ENCODE results near the gene KCNN1.

The KCNN1 gene

GRCh38 chr19:17938092-17938845 lies 28.6 kb upstream of the KCNN1 start:
- Histone ChIP-seq H3K9me3 (ENCODE audit: severe bottlenecking) (no peaks in the 10 kb centered on the region), H3K4me3 (ENCODE audit: low read depth, low read length) (no peak overlapping the region), H3K27me3 (ENCODE audit: insufficient read depth, low read depth, severe bottlenecking) (no peaks in the 10 kb centered on the region), H3K27ac (no peak overlapping the region), H3K36me3 (peaks cover 31% of the 10 kb centered on the region)
- peak; percentile 96 for TF ChIP-seq CTCF (IDR thresholded peaks at IDR 0.05; ENCODE audit: low read depth, low read length)
- peak; percentile 78 for DNase-seq

GRCh38 chr19:17942181-17942580 lies 24.7 kb upstream of the KCNN1 start:
- H3K36me3 ChIP-seq: peaks cover 37% of the 10 kb centered on the region
- no peak for TF ChIP-seq CTCF (IDR thresholded peaks at IDR 0.05; ENCODE audit: low read depth, low read length)
- H3K27me3 ChIP-seq (ENCODE audit: insufficient read depth, low read depth, severe bottlenecking): no peaks in the 10 kb centered on the region
- H3K9me3 ChIP-seq (ENCODE audit: severe bottlenecking): no peaks in the 10 kb centered on the region
- DNase-seq: no peak
- H3K4me3 ChIP-seq (ENCODE audit: low read depth, low read length): no peak overlapping the region
- H3K27ac ChIP-seq: no peak overlapping the region

GRCh38 chr19:17942582-17943273 lies 24.2 kb upstream of the KCNN1 start:
- no peak for TF ChIP-seq CTCF (IDR thresholded peaks at IDR 0.05; ENCODE audit: low read depth, low read length)
- Histone ChIP-seq H3K27me3 (ENCODE audit: insufficient read depth, low read depth, severe bottlenecking) (no peaks in the 10 kb centered on the region), H3K36me3 (peaks cover 32% of the 10 kb centered on the region), H3K27ac (no peak overlapping the region), H3K4me3 (ENCODE audit: low read depth, low read length) (no peak overlapping the region), H3K9me3 (ENCODE audit: severe bottlenecking) (no peaks in the 10 kb centered on the region)
- no peak for DNase-seq

GRCh38 chr19:17943274-17944221 lies 23.4 kb upstream of the KCNN1 start:
- no peak for DNase-seq
- Histone ChIP-seq H3K9me3 (ENCODE audit: severe bottlenecking) (no peaks in the 10 kb centered on the region), H3K27ac (no peak overlapping the region), H3K36me3 (peaks cover 24% of the 10 kb centered on the region), H3K27me3 (ENCODE audit: insufficient read depth, low read depth, severe bottlenecking) (no peaks in the 10 kb centered on the region), H3K4me3 (ENCODE audit: low read depth, low read length) (no peak overlapping the region)
- TF ChIP-seq CTCF (IDR thresholded peaks at IDR 0.05; ENCODE audit: low read depth, low read length): no peak

GRCh38 chr19:17944301-17944700 lies 22.6 kb upstream of the KCNN1 start:
- TF ChIP-seq CTCF (IDR thresholded peaks at IDR 0.05; ENCODE audit: low read depth, low read length): no peak
- Histone ChIP-seq H3K9me3 (ENCODE audit: severe bottlenecking) (no peaks in the 10 kb centered on the region), H3K27me3 (ENCODE audit: insufficient read depth, low read depth, severe bottlenecking) (no peaks in the 10 kb centered on the region), H3K4me3 (ENCODE audit: low read depth, low read length) (no peak overlapping the region), H3K27ac (no peak overlapping the region), H3K36me3 (peaks cover 17% of the 10 kb centered on the region)
- no peak for DNase-seq

All from WERI-Rb-1 (cell line).